H1 (cell line): ENCODE data around the gene VMP1. TPM values are rescaled to one million over a fixed set of nuclear protein-coding genes. Genes with fewer than 3 reads are reported as not detected.

Source experiments
- CHD7 ChIP-seq: fragments of 300-600 bp; sonication (generic); IDR thresholded peaks from 2 replicates; pipeline ENCODE4 v1.7.1; 2012; ENCODE audit warnings: low read length, moderate library complexity, mild to moderate bottlenecking, inconsistent platforms; ENCODE audit not compliant: insufficient replicate concordance
- EGR1 ChIP-seq: IDR thresholded peaks from 2 replicates; pipeline ENCODE4 v1.6.1; 2011; ENCODE audit warnings: low read depth, low read length, borderline replicate concordance
- EZH2 ChIP-seq: fragments of 200-600 bp; sonication (generic); IDR thresholded peaks from 2 replicates; pipeline ENCODE4 v1.7.1; 2012; ENCODE audit warnings: low read depth, mild to moderate bottlenecking, moderate library complexity, low read length, inconsistent platforms; ENCODE audit not compliant: severe bottlenecking
- FOSL1 ChIP-seq: IDR thresholded peaks from 2 replicates; pipeline ENCODE4 v1.6.1; 2011; ENCODE audit warnings: mild to moderate bottlenecking, low read depth, low read length, moderate library complexity; ENCODE audit not compliant: insufficient read depth
- JUND ChIP-seq: IDR thresholded peaks from 2 replicates; pipeline ENCODE4 v1.6.1; 2011; ENCODE audit warnings: mild to moderate bottlenecking, improper control_type of control experiment, low read length
- PHF8 ChIP-seq: fragments of 200-600 bp; sonication (generic); conservative IDR thresholded peaks from 2 replicates; pipeline ENCODE4 v1.7.1; 2012; ENCODE audit warnings: low read depth, mild to moderate bottlenecking, inconsistent platforms, low read length, moderate library complexity
- POLR2A ChIP-seq, 2 experiments: IDR thresholded peaks; 1 replicate in 1 of 2; 2 replicates in 1 of 2; pipeline ENCODE4 v1.6.1; 2011; ENCODE audit warnings: low read depth in 2 of 2, low read length in 2 of 2, mild to moderate bottlenecking in 2 of 2; ENCODE audit errors: control extremely low read depth in 1 of 2
- SIRT6 ChIP-seq: IDR thresholded peaks from one replicate; pipeline ENCODE4 v1.7.1; 2012; ENCODE audit warnings: low read length, inconsistent platforms
- SP4 ChIP-seq: IDR thresholded peaks from 2 replicates; pipeline ENCODE4 v1.6.1; 2012; ENCODE audit warnings: low read length, inconsistent platforms
- polyA plus RNA-seq, 7 experiments: library from polyadenylated mRNA; depleted of rRNA in 3 of 7; stranded (reverse) in 5 of 7; unstranded in 2 of 7; fragments of >200 nt in 5 of 7; fragments of 200-250 nt in 2 of 7; gene quantifications; 1 replicate in 5 of 7; 2 replicates in 1 of 7; 4 replicates in 1 of 7; pipeline versions ENCODE4 v1.2.1 to v1.2.3, GENCODE V29; 2011 to 2013; ENCODE audit warnings: missing spikeins in 2 of 7, mixed read lengths in 2 of 7
- total RNA-seq: library from RNA; stranded (reverse); fragmentation: NEBNext Ultra II Directional; extraction: Animal tissue kit (Norgen Biotek cat#: 25700); gene quantifications from 2 replicates; pipeline ENCODE4 v1.2.1, GENCODE V29; 2021
- TF ChIP-seq, protein P1 (sequence below): IDR thresholded peaks from 2 replicates; pipeline ENCODE4 v1.6.1; 2012; ENCODE audit warnings: low read length, inconsistent platforms

The VMP1 gene
- total and polyA plus RNA-seq, 2 of the 8 experiments (the other 6 are each of a cell fraction or from before 2014, with no cell fraction given): 45.0 to 92.7 TPM

- TF ChIP-seq CHD7: no peak
- TF ChIP-seq JUND: no peak
- no peak for TF ChIP-seq POLR2A (IDR thresholded peaks at IDR 0.05; ENCODE audit: control extremely low read depth in 1 of 2, low read depth in 2 of 2, low read length in 2 of 2)
- no peak for TF ChIP-seq PHF8
- TF ChIP-seq SIRT6: no peak
- no peak for TF ChIP-seq FOSL1
- TF ChIP-seq SP4: no peak
- TF ChIP-seq, protein P1, sequence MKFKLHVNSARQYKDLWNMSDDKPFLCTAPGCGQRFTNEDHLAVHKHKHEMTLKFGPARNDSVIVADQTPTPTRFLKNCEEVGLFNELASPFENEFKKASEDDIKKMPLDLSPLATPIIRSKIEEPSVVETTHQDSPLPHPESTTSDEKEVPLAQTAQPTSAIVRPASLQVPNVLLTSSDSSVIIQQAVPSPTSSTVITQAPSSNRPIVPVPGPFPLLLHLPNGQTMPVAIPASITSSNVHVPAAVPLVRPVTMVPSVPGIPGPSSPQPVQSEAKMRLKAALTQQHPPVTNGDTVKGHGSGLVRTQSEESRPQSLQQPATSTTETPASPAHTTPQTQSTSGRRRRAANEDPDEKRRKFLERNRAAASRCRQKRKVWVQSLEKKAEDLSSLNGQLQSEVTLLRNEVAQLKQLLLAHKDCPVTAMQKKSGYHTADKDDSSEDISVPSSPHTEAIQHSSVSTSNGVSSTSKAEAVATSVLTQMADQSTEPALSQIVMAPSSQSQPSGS: no peak
- TF ChIP-seq EZH2: no peak
- TF ChIP-seq EGR1: no peak
- TF ChIP-seq, all 59 proteins: peak for 0
Measured at GRCh38 chr17:59869941-59870218, 162.4 kb downstream of the VMP1 start (continued).
